ENCODE data around the gene KIF12. TPM values are rescaled to one million over a fixed set of nuclear protein-coding genes. Genes with fewer than 3 reads are reported as not detected.

Gene KIF12
- total and polyA plus RNA-seq, 2 of the 13 experiments (the other 11 are each of a cell fraction or from before 2014, with no cell fraction given) = 1.8 to 12.5 TPM

GRCh38 chr9:114078021-114078780 lies 20.9 kb downstream of the KIF12 start, which contains the start of gene AMBP (continued):
- TF ChIP-seq CREB1 (IDR thresholded peaks at IDR 0.05) (no peak), CREB1 (CRISPR knock-in tag; IDR thresholded peaks at IDR 0.05) (no peak), TBX2 (CRISPR knock-in tag; IDR thresholded peaks at IDR 0.05; ENCODE audit: borderline replicate concordance) (peak; percentile 97), NCOA2 (CRISPR knock-in tag; IDR thresholded peaks at IDR 0.05) (peak; percentile 98), MAFG (CRISPR knock-in tag; IDR thresholded peaks at IDR 0.05) (peak; percentile 100), ZNF142 (CRISPR knock-in tag; IDR thresholded peaks at IDR 0.05) (no peak), NAIF1 (CRISPR knock-in tag; IDR thresholded peaks at IDR 0.05; ENCODE audit: borderline replicate concordance) (no peak), CHCHD3 (CRISPR knock-in tag; IDR thresholded peaks at IDR 0.05) (0 out of 2 replicates have a peak, but pooled peaks have one; percentile 42), ZBTB10 (CRISPR knock-in tag; IDR thresholded peaks at IDR 0.05; ENCODE audit: borderline replicate concordance) (peak; percentile 96), NFATC3 (CRISPR knock-in tag; IDR thresholded peaks at IDR 0.05) (no peak), SSRP1 (CRISPR knock-in tag; IDR thresholded peaks at IDR 0.05) (peak; percentile 74; the same call in 1 of the 2 replicates), MNT (IDR thresholded peaks at IDR 0.05) (peak; percentile 61), ZNF564 (CRISPR knock-in tag; IDR thresholded peaks at IDR 0.05) (peak; percentile 89; the same call in 1 of the 2 replicates), ZNF597 (CRISPR knock-in tag; IDR thresholded peaks at IDR 0.05) (no peak), ZNF737 (CRISPR knock-in tag; IDR thresholded peaks at IDR 0.05; ENCODE audit: borderline replicate concordance) (no peak), SP4 (CRISPR knock-in tag; IDR thresholded peaks at IDR 0.05) (no peak), PITX1 (CRISPR knock-in tag; IDR thresholded peaks at IDR 0.05) (peak; percentile 89), SRF (IDR thresholded peaks at IDR 0.05; ENCODE audit: low read depth, low read length) (no peak), ZFP82 (CRISPR knock-in tag; IDR thresholded peaks at IDR 0.05; ENCODE audit: borderline replicate concordance) (peak; percentile 98)
